22Rv1 (cell line): Measurements from ENCODE around the gene RNGTT.

ENCODE experiments used
- H3K27ac ChIP-seq: fragments of 450-650 bp; 2 replicates; pipeline ENCODE4 v1.5.1; 2017
- CTCF ChIP-seq: fragments of 450-650 bp; IDR thresholded peaks from 2 replicates; pipeline ENCODE4 v1.5.1; 2017; ENCODE audit warnings: mild to moderate bottlenecking
- ZFX ChIP-seq: fragments of 450-650 bp; IDR thresholded peaks from 2 replicates; pipeline ENCODE4 v1.6.1; 2017; ENCODE audit warnings: antibody characterized with exemption, borderline replicate concordance

Gene RNGTT

GRCh38 chr6:88763160-88763559, 200.3 kb downstream of the RNGTT start:
- H3K27ac ChIP-seq: no peak overlapping the region
- TF ChIP-seq CTCF (no peak), ZFX (no peak)

GRCh38 chr6:88761237-88762031, 202.0 kb downstream of the RNGTT start:
- no peak overlapping the region for H3K27ac ChIP-seq
- TF ChIP-seq CTCF: 0 out of 2 replicates have a peak, but pooled peaks have one; percentile 4
- TF ChIP-seq ZFX: no peak

- TF ChIP-seq CTCF (no peak), ZFX (no peak)
- no peak overlapping the region for H3K27ac ChIP-seq
Observed at GRCh38 chr6:88760091-88760490, 203.3 kb downstream of the RNGTT start.

GRCh38 chr6:88750936-88751335, 212.5 kb downstream of the RNGTT start:
- no peak overlapping the region for H3K27ac ChIP-seq
- TF ChIP-seq CTCF (no peak), ZFX (no peak)

- no peak overlapping the region for H3K27ac ChIP-seq
- TF ChIP-seq CTCF: no peak
Observed at GRCh38 chr6:88749849-88750248, 213.6 kb downstream of the RNGTT start.

- TF ChIP-seq CTCF: no peak
- no peak for TF ChIP-seq ZFX
- H3K27ac ChIP-seq: no peak overlapping the region
Observed at GRCh38 chr6:88748141-88748540, 215.3 kb downstream of the RNGTT start.

GRCh38 chr6:88741939-88742338, 221.5 kb downstream of the RNGTT start:
- TF ChIP-seq ZFX: no peak
- no peak for TF ChIP-seq CTCF
- H3K27ac ChIP-seq: no peak overlapping the region
